Neural cell (in vitro differentiated cells): Measurements from ENCODE around the gene NRN1. TPM values are rescaled to one million over a fixed set of nuclear protein-coding genes. Genes with fewer than 3 reads are reported as not detected.

ENCODE experiments used
- H2AFZ ChIP-seq: fragments of 200-600, 300-800 bp; sonication (generic), shearing (Covaris generic); 2 replicates; pipeline ENCODE4 v1.6.0; 2014; ENCODE audit warnings: low read depth, mild to moderate bottlenecking, antibody characterized with exemption, low read length, moderate library complexity
- H3F3A ChIP-seq: fragments of 200-600 bp; shearing (Covaris generic); 2 replicates; pipeline ENCODE4 v1.6.1; 2016; ENCODE audit warnings: mild to moderate bottlenecking, moderate library complexity, mixed read lengths, antibody characterized with exemption, low read length; ENCODE audit not compliant: insufficient read depth, poor library complexity, severe bottlenecking
- H3K27ac ChIP-seq: fragments of 200-600, 300-800 bp; sonication (generic), shearing (Covaris generic); 2 replicates; pipeline ENCODE4 v1.5.1; 2014; ENCODE audit warnings: mild to moderate bottlenecking, low read length, moderate library complexity
- H3K27me3 ChIP-seq: fragments of 300-800, 200-600 bp; sonication (generic), shearing (Covaris generic); 2 replicates; pipeline ENCODE4 v1.6.0; 2014; ENCODE audit warnings: mild to moderate bottlenecking, low read depth, low read length, moderate library complexity; ENCODE audit not compliant: insufficient read depth
- H3K36me3 ChIP-seq: fragments of 300-800, 200-600 bp; sonication (generic), shearing (Covaris generic); 2 replicates; pipeline ENCODE4 v1.5.1; 2014; ENCODE audit warnings: mild to moderate bottlenecking, antibody characterized with exemption, low read length, moderate library complexity; ENCODE audit not compliant: insufficient read depth
- H3K4me2 ChIP-seq: fragments of 300-800, 200-600 bp; sonication (generic), shearing (Covaris generic); 2 replicates; pipeline ENCODE4 v1.6.0; 2014; ENCODE audit warnings: mild to moderate bottlenecking, low read length
- H3K4me3 ChIP-seq: fragments of 300-800, 200-600 bp; sonication (generic), shearing (Covaris generic); 2 replicates; pipeline ENCODE4 v1.5.1; 2014; ENCODE audit warnings: mild to moderate bottlenecking, low read length, moderate library complexity
- H3K79me2 ChIP-seq: fragments of 200-600 bp; shearing (Covaris generic); replicated peaks from 2 replicates; pipeline ENCODE4 v1.6.0; 2014; ENCODE audit warnings: mild to moderate bottlenecking, low read length, moderate library complexity; ENCODE audit not compliant: insufficient read depth
- H3K9ac ChIP-seq: fragments of 300-800, 200-600 bp; sonication (generic), shearing (Covaris generic); 2 replicates; pipeline ENCODE4 v1.6.1; 2016; ENCODE audit warnings: mild to moderate bottlenecking, low read length, mixed read lengths
- H3K9me2 ChIP-seq: fragments of 200-600 bp; shearing (Covaris generic); 2 replicates; pipeline ENCODE4 v1.6.1; 2016; ENCODE audit warnings: mild to moderate bottlenecking, low read length, mixed read lengths; ENCODE audit not compliant: insufficient read depth
- H3K9me3 ChIP-seq: fragments of 200-600, 300-800 bp; sonication (generic), shearing (Covaris generic); 2 replicates; pipeline ENCODE4 v1.6.1; 2016; ENCODE audit warnings: mild to moderate bottlenecking, mixed run types, low read length, moderate library complexity, mixed read lengths
- H4K20me1 ChIP-seq: fragments of 200-600 bp; shearing (Covaris generic); 2 replicates; pipeline ENCODE4 v1.6.1; 2016; ENCODE audit warnings: mild to moderate bottlenecking, mixed run types; ENCODE audit not compliant: insufficient read depth
- CTCF ChIP-seq: fragments of 450-650 bp; IDR thresholded peaks from 2 replicates; pipeline ENCODE4 v1.5.1; 2014; ENCODE audit warnings: antibody characterized with exemption, mild to moderate bottlenecking, moderate library complexity; ENCODE audit not compliant: poor library complexity, severe bottlenecking
- EP300 ChIP-seq: fragments of 450-650 bp; conservative IDR thresholded peaks from 2 replicates; pipeline ENCODE4 v1.6.1; 2014; ENCODE audit warnings: antibody characterized with exemption, mild to moderate bottlenecking, moderate library complexity; ENCODE audit not compliant: poor library complexity, severe bottlenecking
- EZH2 ChIP-seq: fragments of 200-600, 300-800 bp; shearing (Covaris generic), sonication (generic); IDR thresholded peaks from 2 replicates; pipeline ENCODE4 v1.6.1; 2014; ENCODE audit warnings: antibody characterized with exemption, low read length, borderline replicate concordance, mild to moderate bottlenecking; ENCODE audit not compliant: insufficient read depth, poor library complexity, severe bottlenecking
- MXI1 ChIP-seq: fragments of 450-650 bp; conservative IDR thresholded peaks from 2 replicates; pipeline ENCODE4 v1.6.1; 2014; ENCODE audit warnings: antibody characterized with exemption, mild to moderate bottlenecking; ENCODE audit not compliant: poor library complexity, severe bottlenecking
- POLR2AphosphoS5 ChIP-seq: IDR thresholded peaks from 2 replicates; pipeline ENCODE4 v1.6.1; 2012
- RAD21 ChIP-seq: fragments of 450-650 bp; conservative IDR thresholded peaks from 2 replicates; pipeline ENCODE4 v1.6.1; 2014; ENCODE audit warnings: antibody characterized with exemption, mild to moderate bottlenecking, moderate library complexity
- SMC3 ChIP-seq: fragments of 450-650 bp; conservative IDR thresholded peaks from 2 replicates; pipeline ENCODE4 v1.6.1; 2014; ENCODE audit warnings: antibody characterized with exemption, mild to moderate bottlenecking, moderate library complexity; ENCODE audit not compliant: poor library complexity
- TAF1 ChIP-seq: IDR thresholded peaks from 2 replicates; pipeline ENCODE4 v1.6.1; 2012; ENCODE audit warnings: low read depth
- polyA plus RNA-seq: library from polyadenylated mRNA; depleted of rRNA; stranded (reverse); fragments of >200 nt; gene quantifications from 2 replicates; pipeline ENCODE4 v1.2.3, GENCODE V29; 2014
- TF ChIP-seq, protein P1 (sequence below): IDR thresholded peaks from 2 replicates; pipeline ENCODE4 v1.6.1; 2012; ENCODE audit warnings: borderline replicate concordance

Gene NRN1
- polyA plus RNA-seq, 1 donor from 2014 or later: 3.5 TPM

GRCh38 chr6:5956939-5957338, 49.8 kb downstream of the NRN1 start:
- H3K4me3 ChIP-seq: no peak overlapping the region
- no peak for TF ChIP-seq MXI1
- TF ChIP-seq POLR2AphosphoS5: no peak
- TF ChIP-seq SMC3: no peak
- TF ChIP-seq, protein P1, sequence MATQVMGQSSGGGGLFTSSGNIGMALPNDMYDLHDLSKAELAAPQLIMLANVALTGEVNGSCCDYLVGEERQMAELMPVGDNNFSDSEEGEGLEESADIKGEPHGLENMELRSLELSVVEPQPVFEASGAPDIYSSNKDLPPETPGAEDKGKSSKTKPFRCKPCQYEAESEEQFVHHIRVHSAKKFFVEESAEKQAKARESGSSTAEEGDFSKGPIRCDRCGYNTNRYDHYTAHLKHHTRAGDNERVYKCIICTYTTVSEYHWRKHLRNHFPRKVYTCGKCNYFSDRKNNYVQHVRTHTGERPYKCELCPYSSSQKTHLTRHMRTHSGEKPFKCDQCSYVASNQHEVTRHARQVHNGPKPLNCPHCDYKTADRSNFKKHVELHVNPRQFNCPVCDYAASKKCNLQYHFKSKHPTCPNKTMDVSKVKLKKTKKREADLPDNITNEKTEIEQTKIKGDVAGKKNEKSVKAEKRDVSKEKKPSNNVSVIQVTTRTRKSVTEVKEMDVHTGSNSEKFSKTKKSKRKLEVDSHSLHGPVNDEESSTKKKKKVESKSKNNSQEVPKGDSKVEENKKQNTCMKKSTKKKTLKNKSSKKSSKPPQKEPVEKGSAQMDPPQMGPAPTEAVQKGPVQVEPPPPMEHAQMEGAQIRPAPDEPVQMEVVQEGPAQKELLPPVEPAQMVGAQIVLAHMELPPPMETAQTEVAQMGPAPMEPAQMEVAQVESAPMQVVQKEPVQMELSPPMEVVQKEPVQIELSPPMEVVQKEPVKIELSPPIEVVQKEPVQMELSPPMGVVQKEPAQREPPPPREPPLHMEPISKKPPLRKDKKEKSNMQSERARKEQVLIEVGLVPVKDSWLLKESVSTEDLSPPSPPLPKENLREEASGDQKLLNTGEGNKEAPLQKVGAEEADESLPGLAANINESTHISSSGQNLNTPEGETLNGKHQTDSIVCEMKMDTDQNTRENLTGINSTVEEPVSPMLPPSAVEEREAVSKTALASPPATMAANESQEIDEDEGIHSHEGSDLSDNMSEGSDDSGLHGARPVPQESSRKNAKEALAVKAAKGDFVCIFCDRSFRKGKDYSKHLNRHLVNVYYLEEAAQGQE: no peak
- TF ChIP-seq CTCF: no peak
- TF ChIP-seq RAD21: no peak
- no peak for TF ChIP-seq EZH2
- TF ChIP-seq TAF1: no peak
- no peak for TF ChIP-seq EP300
- H3K79me2 ChIP-seq: no peaks in the 10 kb centered on the region
- no peaks in the 10 kb centered on the region for H3K9me3 ChIP-seq
- no peaks in the 10 kb centered on the region for H3K27me3 ChIP-seq
- H2AFZ ChIP-seq: no peak overlapping the region
- no peak overlapping the region for H3K27ac ChIP-seq
- H3K36me3 ChIP-seq: no peaks in the 10 kb centered on the region
- no peaks in the 10 kb centered on the region for H4K20me1 ChIP-seq
- H3K4me2 ChIP-seq: no peak overlapping the region
- H3F3A ChIP-seq: no peaks in the 10 kb centered on the region
- H3K9ac ChIP-seq: no peak overlapping the region
- no peaks in the 10 kb centered on the region for H3K9me2 ChIP-seq

- no peaks in the 10 kb centered on the region for H3K36me3 ChIP-seq
- H3K9me3 ChIP-seq: no peaks in the 10 kb centered on the region
- H3K9ac ChIP-seq: no peak overlapping the region
- H3F3A ChIP-seq: no peaks in the 10 kb centered on the region
- H4K20me1 ChIP-seq: no peaks in the 10 kb centered on the region
- H3K27ac ChIP-seq: no peak overlapping the region
- no peaks in the 10 kb centered on the region for H3K27me3 ChIP-seq
- TF ChIP-seq POLR2AphosphoS5: no peak
- no peak for TF ChIP-seq RAD21
- no peak for TF ChIP-seq CTCF
- no peak for TF ChIP-seq EP300
- TF ChIP-seq EZH2: no peak
- no peak for TF ChIP-seq TAF1
- TF ChIP-seq MXI1: no peak
- TF ChIP-seq, protein P1: no peak
- no peak for TF ChIP-seq SMC3
- H3K4me3 ChIP-seq: no peak overlapping the region
- H3K4me2 ChIP-seq: no peak overlapping the region
- H3K9me2 ChIP-seq: no peaks in the 10 kb centered on the region
- no peak overlapping the region for H2AFZ ChIP-seq
- H3K79me2 ChIP-seq: no peaks in the 10 kb centered on the region
Measured at GRCh38 chr6:5950361-5950785, 56.4 kb downstream of the NRN1 start.
